T-helper 1 cell treated with Interleukin-12 subunit alpha and Interleukin-12 subunit beta and Interleukin-4 antibody, amounts not matched to agents 30 μg/mL and 1 μg/mL, for 36 hours (primary cell): ENCODE measurements around the gene IGFBP2.

ENCODE experiments used
- H3K27ac Mint-ChIP-seq: one replicate; pipeline ENCODE4 v1.8.0; 2021; ENCODE audit warnings: mild to moderate bottlenecking, mixed read lengths
- H3K27me3 Mint-ChIP-seq: one replicate; pipeline ENCODE4 v1.8.0; 2021; ENCODE audit warnings: low read depth, mixed read lengths
- H3K36me3 Mint-ChIP-seq: one replicate; pipeline ENCODE4 v1.8.0; 2021; ENCODE audit warnings: low read depth, mixed read lengths
- H3K4me1 Mint-ChIP-seq: one replicate; pipeline ENCODE4 v1.8.0; 2021; ENCODE audit warnings: low read depth, mixed read lengths
- H3K4me3 Mint-ChIP-seq: one replicate; pipeline ENCODE4 v1.8.0; 2021; ENCODE audit warnings: mild to moderate bottlenecking, moderate library complexity, mixed read lengths
- H3K9me3 Mint-ChIP-seq: one replicate; pipeline ENCODE4 v1.8.0; 2021; ENCODE audit warnings: mixed read lengths

Gene IGFBP2

GRCh38 chr2:216698293-216698692 lies 65.1 kb downstream of the IGFBP2 start:
- Mint-ChIP-seq H3K27me3 (peaks cover 11% of the 10 kb centered on the region), H3K36me3 (no peaks in the 10 kb centered on the region), H3K4me1 (peaks cover 8% of the 10 kb centered on the region), H3K9me3 (no peaks in the 10 kb centered on the region), H3K4me3 (no peak overlapping the region), H3K27ac (no peak overlapping the region)

- Mint-ChIP-seq H3K27ac (no peak overlapping the region), H3K36me3 (no peaks in the 10 kb centered on the region), H3K4me3 (no peak overlapping the region), H3K9me3 (no peaks in the 10 kb centered on the region), H3K27me3 (peaks cover 11% of the 10 kb centered on the region), H3K4me1 (peaks cover 4% of the 10 kb centered on the region)
These were observed 65.7 kb downstream of the IGFBP2 start for GRCh38 chr2:216698895-216699294.

- H3K9me3 Mint-ChIP-seq, result no peaks in the 10 kb centered on the region
- H3K36me3 Mint-ChIP-seq, result no peaks in the 10 kb centered on the region
These were observed 66.9 kb downstream of the IGFBP2 start for GRCh38 chr2:216700088-216700567.

GRCh38 chr2:216700781-216701180 lies 67.6 kb downstream of the IGFBP2 start:
- no peaks in the 10 kb centered on the region for H3K36me3 Mint-ChIP-seq
- H3K9me3 Mint-ChIP-seq, result no peaks in the 10 kb centered on the region
- H3K4me1 Mint-ChIP-seq, result peaks cover 2% of the 10 kb centered on the region
- H3K4me3 Mint-ChIP-seq, result no peak overlapping the region
- peaks cover 11% of the 10 kb centered on the region for H3K27me3 Mint-ChIP-seq
- H3K27ac Mint-ChIP-seq, result no peak overlapping the region

More at GRCh38 chr2:216700088-216700567, 66.9 kb downstream of the IGFBP2 start:
- Mint-ChIP-seq H3K4me3 (no peak overlapping the region), H3K27ac (no peak overlapping the region), H3K27me3 (peaks cover 11% of the 10 kb centered on the region), H3K4me1 (peaks cover 2% of the 10 kb centered on the region)

GRCh38 chr2:216701544-216701943 lies 68.3 kb downstream of the IGFBP2 start:
- Mint-ChIP-seq H3K36me3 (no peaks in the 10 kb centered on the region), H3K4me3 (no peak overlapping the region), H3K27me3 (peaks cover 11% of the 10 kb centered on the region), H3K9me3 (no peaks in the 10 kb centered on the region), H3K27ac (no peak overlapping the region), H3K4me1 (peaks cover 2% of the 10 kb centered on the region)

GRCh38 chr2:216702756-216703155 lies 69.5 kb downstream of the IGFBP2 start:
- Mint-ChIP-seq H3K27ac (no peak overlapping the region), H3K4me1 (no peaks in the 10 kb centered on the region), H3K4me3 (no peak overlapping the region), H3K9me3 (no peaks in the 10 kb centered on the region), H3K36me3 (no peaks in the 10 kb centered on the region), H3K27me3 (peaks cover 11% of the 10 kb centered on the region)

GRCh38 chr2:216710551-216711301 lies 77.5 kb downstream of the IGFBP2 start:
- Mint-ChIP-seq H3K4me1 (no peaks in the 10 kb centered on the region), H3K27ac (no peak overlapping the region), H3K27me3 (no peaks in the 10 kb centered on the region), H3K4me3 (no peak overlapping the region), H3K36me3 (no peaks in the 10 kb centered on the region), H3K9me3 (peaks cover 5% of the 10 kb centered on the region)

GRCh38 chr2:216711348-216711747 lies 78.1 kb downstream of the IGFBP2 start:
- Mint-ChIP-seq H3K27ac (no peak overlapping the region), H3K27me3 (no peaks in the 10 kb centered on the region)

GRCh38 chr2:216713691-216714336 lies 80.6 kb downstream of the IGFBP2 start:
- no peaks in the 10 kb centered on the region for H3K4me1 Mint-ChIP-seq
- no peaks in the 10 kb centered on the region for H3K36me3 Mint-ChIP-seq
- H3K9me3 Mint-ChIP-seq, result peaks cover 5% of the 10 kb centered on the region
- H3K27ac Mint-ChIP-seq, result no peak overlapping the region
- no peak overlapping the region for H3K4me3 Mint-ChIP-seq
- H3K27me3 Mint-ChIP-seq, result no peaks in the 10 kb centered on the region

More at GRCh38 chr2:216711348-216711747, 78.1 kb downstream of the IGFBP2 start:
- H3K4me1 Mint-ChIP-seq, result no peaks in the 10 kb centered on the region
- H3K4me3 Mint-ChIP-seq, result no peak overlapping the region
- no peaks in the 10 kb centered on the region for H3K36me3 Mint-ChIP-seq
- H3K9me3 Mint-ChIP-seq, result peaks cover 5% of the 10 kb centered on the region
